ENCODE results near the gene MTERF2.
"Not testable (repeated sequence)": the region's sequence is repeated elsewhere in the genome, so short reads cannot be mapped to it uniquely, and the experiment has no call there.

The MTERF2 gene

GRCh38 chr12:106986625-106987389 is at the start of gene MTERF2:
Gene MTERF2 (minus strand): TSS chr12:106987146. CDS start chr12:106978714, 8,432 bp downstream.
- peak; percentile 71 for DNase-seq (ENCODE audit: low spot score)

- no peak for DNase-seq (ENCODE audit: low spot score)
Observed at GRCh38 chr12:107035733-107036132, 48.8 kb upstream of the MTERF2 start.

- no peak for DNase-seq (ENCODE audit: low spot score)
Observed at GRCh38 chr12:107033758-107034739, 47.1 kb upstream of the MTERF2 start.

- DNase-seq (ENCODE audit: low spot score): peak; percentile 30
Observed at GRCh38 chr12:107032266-107032665, 45.3 kb upstream of the MTERF2 start.

- DNase-seq (ENCODE audit: low spot score): no peak
Observed at GRCh38 chr12:107031061-107031460, 44.1 kb upstream of the MTERF2 start.

- DNase-seq (ENCODE audit: low spot score): no peak
Observed at GRCh38 chr12:107029081-107029480, 42.1 kb upstream of the MTERF2 start.

- DNase-seq (ENCODE audit: low spot score): peak; percentile 84
Observed at GRCh38 chr12:107027636-107028053, 40.7 kb upstream of the MTERF2 start.

GRCh38 chr12:107026806-107027635 is 40.1 kb upstream of the MTERF2 start:
- DNase-seq (ENCODE audit: low spot score): no peak

GRCh38 chr12:107026356-107026755 is 39.4 kb upstream of the MTERF2 start:
- not testable (repeated sequence) for DNase-seq (ENCODE audit: low spot score)

- no peak for DNase-seq (ENCODE audit: low spot score)
Observed at GRCh38 chr12:107025671-107026070, 38.7 kb upstream of the MTERF2 start.

GRCh38 chr12:107019546-107019945 is 32.6 kb upstream of the MTERF2 start:
- DNase-seq (ENCODE audit: low spot score): no peak

- no peak for DNase-seq (ENCODE audit: low spot score)
Observed at GRCh38 chr12:107017042-107017441, 30.1 kb upstream of the MTERF2 start.

- peak; percentile 52 for DNase-seq (ENCODE audit: low spot score)
Observed at GRCh38 chr12:107014055-107014454, 27.1 kb upstream of the MTERF2 start.

- DNase-seq (ENCODE audit: low spot score): no peak
Observed at GRCh38 chr12:107012736-107013425, 25.9 kb upstream of the MTERF2 start.

GRCh38 chr12:107011519-107011918 is 24.6 kb upstream of the MTERF2 start:
- no peak for DNase-seq (ENCODE audit: low spot score)

GRCh38 chr12:107007411-107007810 is 20.5 kb upstream of the MTERF2 start:
- no peak for DNase-seq (ENCODE audit: low spot score)

GRCh38 chr12:107002665-107003064 is 15.7 kb upstream of the MTERF2 start:
- DNase-seq (ENCODE audit: low spot score): not testable (repeated sequence)

GRCh38 chr12:106999446-106999845 is 12.5 kb upstream of the MTERF2 start:
- no peak for DNase-seq (ENCODE audit: low spot score)

- no peak for DNase-seq (ENCODE audit: low spot score)
Observed at GRCh38 chr12:106997916-106998315, 11.0 kb upstream of the MTERF2 start.

GRCh38 chr12:106996102-106996501 is 9.2 kb upstream of the MTERF2 start:
- not testable (repeated sequence) for DNase-seq (ENCODE audit: low spot score)

GRCh38 chr12:106994579-106995220 is 7.8 kb upstream of the MTERF2 start:
- DNase-seq (ENCODE audit: low spot score): no peak

Data from CD4-positive, alpha-beta T cell treated with Interleukin-2 at 100 ng/mL for 4 hours (primary cell).